GM23338 (cell line): Measurements from ENCODE around the gene RAP1GDS1.

Source experiments
- CREB1 ChIP-seq: fragments of 250-450 bp; sonication (Bioruptor Pico); IDR thresholded peaks from 2 replicates; pipeline ENCODE4 v1.5.0; 2020; ENCODE audit warnings: low read depth, mild to moderate bottlenecking, moderate library complexity
- CTCF ChIP-seq, 2 experiments: fragments of 200-600 bp in 1 of 2; sonication (generic) in 1 of 2; conservative IDR thresholded peaks; 2 replicates each; pipeline versions ENCODE4 v1.5.1 to v1.6.1; 2016 to 2017; ENCODE audit warnings: antibody characterized with exemption in 2 of 2, low read depth in 2 of 2, mild to moderate bottlenecking in 2 of 2, moderate library complexity in 1 of 2
- EZH2 ChIP-seq: fragments of 200-600 bp; sonication (generic); IDR thresholded peaks from one replicate; pipeline ENCODE4 v1.8.0; 2017; ENCODE audit warnings: antibody characterized with exemption, mild to moderate bottlenecking, low read depth; ENCODE audit not compliant: unreplicated experiment
- EZH2phosphoT487 ChIP-seq: fragments of 200-600 bp; sonication (generic); IDR thresholded peaks from one replicate; pipeline ENCODE4 v1.8.1; 2018; ENCODE audit warnings: antibody characterized with exemption; ENCODE audit not compliant: unreplicated experiment
- JUNB ChIP-seq: IDR thresholded peaks from one replicate; pipeline ENCODE4 v1.6.1; 2016; ENCODE audit warnings: antibody characterized with exemption; ENCODE audit not compliant: unreplicated experiment
- POLR2AphosphoS5 ChIP-seq: IDR thresholded peaks from 2 replicates; pipeline ENCODE4 v1.6.1; 2016; ENCODE audit warnings: antibody characterized with exemption, low read depth
- REST ChIP-seq: IDR thresholded peaks from one replicate; pipeline ENCODE4 v1.6.1; 2018; ENCODE audit warnings: antibody characterized with exemption; ENCODE audit not compliant: unreplicated experiment
- STAT1 ChIP-seq: IDR thresholded peaks from one replicate; pipeline ENCODE4 v1.6.1; 2016; ENCODE audit warnings: antibody characterized with exemption; ENCODE audit not compliant: unreplicated experiment
- ZNF331 ChIP-seq: fragments of 250-450 bp; sonication (Bioruptor Pico); IDR thresholded peaks from 2 replicates; pipeline ENCODE4 v1.5.0; 2020; ENCODE audit warnings: low read depth, mild to moderate bottlenecking, moderate library complexity
- ZNF462 ChIP-seq: fragments of 250-450 bp; sonication (Bioruptor Pico); IDR thresholded peaks from 2 replicates; pipeline ENCODE4 v1.5.0; 2020; ENCODE audit warnings: mild to moderate bottlenecking, moderate library complexity
- TF ChIP-seq, protein P1 (sequence below): IDR thresholded peaks from 2 replicates; pipeline ENCODE4 v1.6.1; 2016; ENCODE audit warnings: antibody characterized with exemption

- no peak for TF ChIP-seq JUNB
- TF ChIP-seq CTCF (conservative IDR thresholded peaks at IDR 0.05; ENCODE audit: low read depth in 2 of 2): no peak
- no peak for TF ChIP-seq EZH2
- TF ChIP-seq REST: no peak
- TF ChIP-seq CREB1 (CRISPR knock-in tag): no peak
- TF ChIP-seq, protein P1, sequence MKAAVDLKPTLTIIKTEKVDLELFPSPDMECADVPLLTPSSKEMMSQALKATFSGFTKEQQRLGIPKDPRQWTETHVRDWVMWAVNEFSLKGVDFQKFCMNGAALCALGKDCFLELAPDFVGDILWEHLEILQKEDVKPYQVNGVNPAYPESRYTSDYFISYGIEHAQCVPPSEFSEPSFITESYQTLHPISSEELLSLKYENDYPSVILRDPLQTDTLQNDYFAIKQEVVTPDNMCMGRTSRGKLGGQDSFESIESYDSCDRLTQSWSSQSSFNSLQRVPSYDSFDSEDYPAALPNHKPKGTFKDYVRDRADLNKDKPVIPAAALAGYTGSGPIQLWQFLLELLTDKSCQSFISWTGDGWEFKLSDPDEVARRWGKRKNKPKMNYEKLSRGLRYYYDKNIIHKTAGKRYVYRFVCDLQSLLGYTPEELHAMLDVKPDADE: no peak
- no peak for TF ChIP-seq POLR2AphosphoS5
- no peak for TF ChIP-seq EZH2phosphoT487
- TF ChIP-seq STAT1: no peak
- no peak for TF ChIP-seq ZNF331 (CRISPR knock-in tag)
- no peak for TF ChIP-seq ZNF462
Measured at GRCh38 chr4:98283219-98284189, 22.3 kb downstream of the RAP1GDS1 start.
